GM21529 (cell line): ENCODE measurements around the gene SMOC1.

Experiments used
- ATAC-seq: cut with Tn5 transposase; IDR thresholded peaks from one replicate; pipeline ENCODE4 v1.9.1; 2021; ENCODE audit not compliant: unreplicated experiment

The SMOC1 gene

DNA sequence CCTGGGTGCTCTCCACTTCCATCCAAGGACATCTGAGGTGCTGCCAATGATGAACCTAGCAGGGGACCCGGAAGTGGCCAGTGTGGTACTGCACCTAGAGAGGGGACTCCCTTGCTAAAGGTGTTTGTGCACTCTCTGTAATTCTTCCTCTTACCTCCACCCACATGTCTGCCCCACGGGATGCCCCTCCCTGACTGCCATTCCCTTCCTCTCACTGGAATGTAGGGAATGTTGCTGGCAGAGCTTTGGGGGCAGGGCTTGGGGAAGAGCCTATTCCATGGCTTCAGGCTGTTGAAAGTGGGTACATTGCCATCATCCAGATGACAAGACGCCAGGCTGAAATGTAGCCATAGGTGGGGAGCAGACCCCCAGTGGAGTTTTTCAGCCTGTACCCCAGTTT lies 153.2 kb downstream of the SMOC1 start:
- no peak for ATAC-seq

DNA sequence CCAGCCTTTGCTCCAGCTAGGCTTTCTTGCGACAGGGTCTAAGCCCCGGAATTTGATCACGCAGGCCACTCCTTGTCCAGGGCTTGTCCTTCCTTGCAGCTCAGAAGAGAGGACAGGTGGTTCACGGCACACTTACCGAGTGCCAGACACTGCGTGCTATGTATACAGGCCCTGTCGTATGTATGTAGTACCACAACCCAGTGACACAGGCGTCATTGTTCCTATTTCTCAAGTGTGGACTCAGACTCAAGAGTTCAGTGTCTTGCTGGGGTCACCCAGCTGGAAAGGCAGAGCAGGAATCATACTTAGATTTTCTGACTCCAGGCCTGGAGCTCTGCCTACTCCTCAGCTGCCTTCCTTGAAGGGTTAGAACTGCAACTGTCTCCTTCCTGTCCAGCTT lies 153.9 kb downstream of the SMOC1 start:
- ATAC-seq: no peak

DNA sequence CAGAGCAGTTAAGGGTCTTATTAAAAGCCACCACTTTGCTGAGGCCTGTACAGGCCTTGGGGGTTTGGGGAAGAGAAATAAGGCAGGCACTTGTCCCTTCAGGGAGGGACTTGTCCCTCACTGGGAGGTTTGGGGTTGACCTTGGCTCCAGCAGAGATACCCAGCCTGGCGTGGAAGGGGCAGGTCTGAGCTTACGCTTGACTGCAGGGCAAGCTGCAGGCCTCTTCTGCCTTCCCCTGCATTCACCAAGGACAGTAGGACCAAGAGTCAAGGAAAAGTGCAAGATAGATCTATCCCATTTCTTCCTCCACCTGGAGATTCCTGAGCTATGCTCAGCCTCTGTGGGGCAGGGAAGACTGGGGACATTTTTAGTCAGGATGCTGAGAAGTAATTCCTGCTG lies 154.3 kb downstream of the SMOC1 start:
- ATAC-seq: no peak

DNA sequence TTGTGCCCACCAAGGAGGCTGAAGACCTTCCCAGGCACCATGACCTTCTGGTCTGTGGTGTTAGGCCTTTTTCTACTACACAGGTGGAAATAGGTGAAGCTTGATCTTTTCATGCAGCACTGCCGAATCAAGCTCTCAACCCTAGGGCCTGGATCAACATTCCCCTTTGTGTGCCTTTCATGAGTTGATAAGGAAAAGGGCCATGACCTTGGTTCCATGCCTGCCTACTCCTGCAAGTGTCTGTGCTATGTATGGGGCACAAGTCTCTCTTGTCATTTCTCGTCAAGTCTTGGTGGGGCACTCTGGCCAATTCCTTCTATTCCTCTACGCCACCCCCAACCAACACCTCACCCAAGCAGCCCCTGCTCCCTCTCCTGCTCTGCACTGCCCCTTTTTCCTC lies 155.0 kb downstream of the SMOC1 start:
- ATAC-seq: no peak

DNA sequence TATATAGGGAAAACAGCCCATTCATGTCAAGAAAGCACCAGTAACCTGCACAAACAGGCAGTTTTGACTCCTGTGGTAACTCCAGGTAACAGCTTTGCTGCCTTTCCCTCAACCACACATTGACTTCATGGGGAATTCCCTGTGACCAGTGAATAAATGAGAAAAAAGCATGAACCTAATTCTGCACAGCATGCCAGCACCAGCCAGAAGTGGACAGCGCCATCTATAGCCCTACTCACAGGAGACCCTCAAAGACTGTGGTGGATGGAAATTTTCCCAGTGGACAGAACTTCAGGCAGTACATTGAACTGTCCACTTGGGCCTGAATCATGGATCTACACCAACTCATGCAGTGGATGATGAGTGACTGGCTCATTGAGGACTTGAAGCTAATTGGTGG lies 157.4 kb downstream of the SMOC1 start:
- ATAC-seq: no peak

DNA sequence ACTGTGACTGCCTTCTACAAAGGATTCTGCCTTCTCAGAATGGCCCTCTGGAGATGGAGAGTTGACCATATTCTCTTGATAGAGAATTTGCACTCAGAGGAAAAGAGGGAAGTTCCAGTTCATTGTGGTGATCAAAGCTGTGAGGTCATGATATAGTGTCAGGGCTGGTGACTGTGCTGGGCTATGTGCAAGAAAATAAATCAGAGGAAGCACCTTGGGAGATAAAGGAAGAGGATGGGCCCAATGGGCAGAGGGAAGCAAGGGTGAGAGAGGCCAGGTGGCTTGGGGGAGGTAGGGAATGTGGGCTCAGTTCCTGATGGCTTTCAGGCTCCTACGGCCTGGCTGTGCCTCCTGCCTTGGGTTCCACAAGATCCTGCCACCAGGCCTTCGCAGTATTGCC lies 163.8 kb downstream of the SMOC1 start:
- ATAC-seq: no peak

DNA sequence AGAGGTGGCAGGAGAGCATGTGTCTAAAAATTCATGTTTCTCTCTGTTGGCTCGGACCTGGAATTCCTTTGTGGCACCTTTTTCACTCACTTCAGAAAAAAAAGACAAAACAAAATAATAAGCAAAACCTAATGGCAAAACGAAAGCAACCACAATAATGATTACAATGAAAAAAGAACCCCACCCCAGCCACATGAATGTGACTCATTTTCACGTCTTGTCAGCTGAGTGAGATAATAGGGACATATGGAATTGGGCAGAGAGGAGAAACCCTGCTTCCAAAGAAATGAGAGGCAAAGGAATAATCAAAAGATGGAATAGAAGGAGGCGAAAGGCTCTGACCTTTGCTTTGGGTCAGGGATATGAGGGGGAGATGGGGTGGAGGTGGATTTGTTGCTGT lies 166.1 kb downstream of the SMOC1 start:
- ATAC-seq: no peak

DNA sequence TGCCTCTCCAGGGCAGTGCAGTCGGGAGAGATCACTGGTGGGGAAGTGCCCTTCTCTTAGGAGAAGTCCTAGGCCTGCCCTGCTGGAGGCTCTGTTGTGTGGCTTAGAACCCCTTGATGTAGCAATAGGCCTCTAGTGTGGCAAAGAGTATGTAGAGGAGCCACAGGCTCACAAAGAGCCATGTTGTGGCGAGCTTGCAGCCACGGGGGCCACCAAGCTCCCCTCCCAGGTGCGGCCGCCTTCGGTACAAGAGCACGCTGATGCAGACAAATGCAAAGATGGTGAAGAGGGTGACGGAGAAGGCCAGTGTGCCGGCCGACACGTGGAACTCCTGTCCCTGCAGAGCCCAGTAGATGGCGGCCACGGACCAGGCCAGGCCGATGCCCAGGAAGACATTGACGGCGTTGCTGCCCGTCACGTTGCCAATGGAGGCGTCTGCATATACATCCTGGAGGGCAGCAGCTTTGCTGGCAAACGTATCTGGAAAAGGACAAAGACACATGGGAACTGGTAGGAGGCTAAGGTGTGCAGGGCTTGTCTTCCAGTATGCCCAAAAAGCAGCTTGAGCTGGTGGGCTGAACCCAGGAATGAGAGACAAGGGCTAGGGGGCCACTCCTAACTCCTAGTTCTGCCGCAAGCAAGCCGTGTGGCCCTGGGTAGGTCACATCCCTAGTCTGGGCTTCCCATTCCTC lies 166.8 kb downstream of the SMOC1 start:
- ATAC-seq: no peak

DNA sequence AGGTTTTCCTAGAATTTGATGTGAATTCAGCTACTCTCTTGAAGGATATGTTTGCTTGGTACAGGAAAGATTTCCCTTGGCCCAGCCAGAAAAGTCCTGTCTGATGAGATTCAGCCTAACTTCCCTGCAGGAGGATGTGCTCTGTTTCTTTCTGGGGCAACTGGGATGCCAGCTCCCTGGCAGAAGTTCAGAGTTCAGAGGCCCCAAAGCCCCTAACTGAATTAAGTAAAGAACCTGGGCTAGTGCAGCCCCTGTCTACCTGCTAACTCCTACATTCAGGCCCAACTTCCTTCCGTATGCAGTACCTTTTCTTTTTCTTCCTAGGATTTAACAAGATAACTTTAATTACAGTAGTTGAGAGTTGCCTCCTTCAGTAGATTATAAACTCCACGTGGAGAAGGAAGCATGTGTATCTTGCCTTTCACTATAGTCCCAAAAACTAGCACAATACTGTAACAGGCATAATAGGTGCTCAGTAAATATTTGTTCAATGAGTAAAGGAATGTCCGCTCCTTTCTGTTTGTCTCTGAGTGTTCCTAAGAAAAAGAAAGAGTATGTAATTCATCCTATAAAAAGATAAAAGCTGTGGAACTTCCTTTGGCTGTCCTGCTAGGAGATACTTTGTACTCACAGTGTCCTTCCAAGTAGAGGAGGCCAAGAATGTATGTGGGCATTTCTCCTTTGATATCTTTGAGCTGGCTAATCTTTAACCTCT lies 168.5 kb downstream of the SMOC1 start:
- ATAC-seq: no peak

DNA sequence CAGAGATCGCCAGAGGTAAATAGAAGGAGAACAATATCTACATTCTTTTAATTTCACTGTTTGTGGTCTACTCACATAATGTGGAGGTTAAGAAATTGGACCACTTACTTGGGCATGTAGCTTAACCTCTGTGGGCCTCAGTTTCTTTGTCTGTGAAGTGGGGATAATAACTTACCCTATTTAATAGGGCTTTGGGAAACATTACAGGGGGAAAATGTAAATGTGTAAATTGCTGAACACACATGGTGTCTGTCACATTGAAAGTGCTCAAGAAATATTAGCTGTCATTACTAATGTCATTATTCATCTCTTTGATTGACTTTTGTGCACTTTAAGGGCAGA lies 169.1 kb downstream of the SMOC1 start:
- no peak for ATAC-seq

DNA sequence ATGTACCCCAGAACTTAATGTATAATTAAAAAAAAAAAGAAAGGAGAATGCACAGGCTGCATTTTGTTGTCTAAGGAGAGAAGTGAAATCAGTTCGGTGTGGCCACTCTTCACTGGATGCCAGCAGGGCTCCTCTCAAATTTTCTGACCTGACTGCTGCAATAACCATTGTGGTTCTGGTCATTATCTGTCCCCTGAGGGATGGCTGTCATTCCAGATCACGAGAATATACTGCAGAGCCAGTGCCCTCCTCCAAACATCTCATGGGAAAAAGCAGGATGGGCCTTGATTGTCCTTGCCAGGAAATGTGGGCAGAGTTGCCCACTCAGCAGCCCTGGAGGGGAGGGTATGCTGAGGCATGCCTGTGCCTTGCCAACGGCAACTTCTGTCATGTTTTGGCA lies 170.4 kb downstream of the SMOC1 start:
- ATAC-seq: no peak

DNA sequence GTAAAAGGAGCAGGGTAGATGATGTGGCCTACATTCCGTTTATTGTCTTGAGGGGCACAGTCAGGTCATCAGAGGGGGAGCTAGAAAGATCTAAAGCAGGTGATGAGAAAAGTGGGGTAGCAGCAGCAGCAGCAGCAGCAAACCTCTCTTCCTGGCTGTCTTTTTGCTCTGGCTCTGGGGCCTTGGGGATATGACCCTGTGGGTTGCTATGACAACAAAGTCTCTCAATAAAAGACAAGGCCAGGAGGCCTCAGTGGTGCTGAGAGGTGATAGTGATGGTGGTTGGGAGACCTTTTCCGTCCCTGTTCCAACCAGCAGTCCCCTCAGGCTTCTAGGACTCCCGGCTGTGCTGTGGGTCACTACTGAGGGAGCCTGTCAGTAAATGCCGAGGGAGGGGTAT lies 170.9 kb downstream of the SMOC1 start:
- no peak for ATAC-seq

DNA sequence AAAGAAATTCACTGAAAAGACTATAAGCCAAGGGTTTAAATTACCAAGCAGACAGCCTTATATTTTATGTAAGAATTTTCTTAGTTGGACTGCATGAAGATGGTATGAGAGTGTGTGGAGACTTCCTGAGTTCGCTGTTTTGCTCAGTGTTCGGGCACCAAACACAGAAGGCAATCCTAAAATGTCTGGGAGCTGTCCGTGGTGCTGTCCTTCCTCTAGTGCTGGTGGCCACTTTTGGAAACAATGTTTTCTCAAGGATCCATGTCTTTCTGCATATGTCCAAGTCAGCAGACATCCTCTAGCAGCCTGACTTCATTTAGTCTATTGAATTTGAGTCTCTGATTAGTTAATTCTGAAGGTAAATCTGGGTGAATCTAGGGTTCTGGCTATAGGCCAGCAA lies 173.8 kb downstream of the SMOC1 start:
- no peak for ATAC-seq

DNA sequence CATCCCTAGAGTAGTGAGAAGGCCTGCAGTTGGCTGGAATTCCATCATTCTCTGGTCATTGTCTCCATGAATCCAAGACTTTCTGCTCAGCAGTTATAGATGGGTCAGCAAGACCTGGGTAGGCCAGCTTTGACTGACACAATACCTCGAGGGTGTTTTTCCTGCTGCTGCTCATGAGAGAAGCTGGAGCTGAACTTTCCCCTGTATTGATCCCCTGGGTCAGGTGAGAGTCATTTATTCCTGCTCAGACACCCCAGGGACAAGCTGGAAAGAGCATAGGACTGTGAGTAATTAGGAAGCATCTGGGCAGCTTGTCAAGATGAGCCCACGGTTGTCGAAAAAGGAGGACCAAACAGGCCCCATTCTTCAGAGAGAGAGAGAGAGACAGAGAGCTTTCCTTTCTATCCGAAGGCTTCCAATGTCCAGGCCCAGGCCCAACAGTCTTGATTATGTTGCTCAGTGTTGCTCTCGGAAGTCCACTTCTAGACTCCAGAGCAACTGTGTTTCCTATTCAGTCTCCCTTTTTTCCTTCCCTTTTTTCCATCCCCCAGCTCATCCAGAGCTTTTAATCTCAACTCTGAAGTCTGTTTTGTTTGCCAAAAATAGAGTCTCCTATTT lies 178.4 kb downstream of the SMOC1 start:
- ATAC-seq: no peak

DNA sequence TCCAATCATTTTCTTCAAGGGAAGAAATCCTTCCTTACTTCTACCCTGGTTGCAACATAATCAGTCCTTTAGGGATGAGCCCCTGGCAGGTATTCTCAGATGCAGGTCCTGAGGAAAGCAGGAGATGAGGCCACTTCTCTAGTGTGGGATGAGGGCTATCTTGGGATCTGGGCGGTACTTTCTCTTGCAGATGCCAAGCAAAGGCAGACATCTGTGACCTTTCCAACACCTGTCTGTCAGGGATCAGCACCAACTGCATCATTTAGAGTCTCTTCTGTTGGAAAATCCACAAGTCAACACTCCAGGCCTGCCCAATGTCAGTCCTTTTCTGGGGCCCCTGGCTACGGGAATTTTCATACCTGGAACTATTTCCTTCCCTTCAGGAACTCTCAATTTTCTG lies 180.3 kb downstream of the SMOC1 start:
- ATAC-seq: no peak

DNA sequence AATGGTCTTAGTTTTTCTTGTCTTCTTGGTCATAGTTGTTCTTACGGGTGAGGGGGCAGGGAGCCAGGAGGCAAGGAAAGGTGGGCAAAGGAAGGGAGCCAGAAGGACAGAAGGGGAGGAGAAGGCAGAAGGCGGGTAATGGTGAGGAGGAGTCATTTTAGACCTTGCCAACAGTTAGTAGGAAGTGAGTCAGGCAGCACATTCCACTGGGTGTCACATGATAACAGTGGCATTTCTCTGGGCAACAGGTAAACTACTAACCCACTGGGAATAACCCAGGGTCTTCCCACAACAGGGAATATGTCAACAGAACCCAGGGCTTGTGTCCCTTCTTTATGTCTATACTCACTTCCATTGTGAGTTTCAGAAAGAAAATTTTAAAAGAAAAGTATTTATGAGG lies 181.9 kb downstream of the SMOC1 start:
- no peak for ATAC-seq

DNA sequence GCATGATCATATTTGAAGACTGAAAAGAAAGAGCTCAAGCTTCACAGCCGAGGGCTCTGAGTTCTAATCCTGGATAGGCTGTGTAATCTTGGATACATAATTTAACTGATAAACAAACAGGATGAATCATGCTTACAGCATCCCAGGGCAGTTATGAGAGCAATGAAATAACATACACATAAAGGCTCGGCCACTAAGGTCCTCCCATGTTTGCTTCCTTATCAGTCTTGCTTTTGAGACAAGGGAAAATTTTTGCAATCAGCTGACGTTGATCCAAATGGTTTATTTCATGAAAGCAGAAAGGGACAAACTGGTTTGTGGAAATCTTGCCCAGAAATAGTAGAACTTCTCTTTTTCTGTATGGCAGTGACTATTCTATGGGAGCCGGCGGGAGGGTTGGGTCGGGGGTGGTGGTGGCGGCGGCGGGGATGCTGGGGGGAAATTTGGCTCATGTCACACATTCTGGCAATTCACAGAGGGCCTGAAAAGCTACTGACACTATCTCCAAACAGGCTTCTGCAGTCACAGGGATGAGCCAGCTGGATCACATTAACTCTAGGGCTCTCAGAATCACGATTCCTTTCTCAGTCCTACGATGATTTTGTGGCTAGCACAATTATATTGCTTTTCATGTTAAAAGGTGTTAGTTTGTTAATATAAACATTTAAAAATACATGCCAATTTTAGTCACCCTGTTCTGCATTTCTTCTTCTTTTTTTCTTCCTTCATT lies 185.1 kb downstream of the SMOC1 start:
- ATAC-seq: no peak

DNA sequence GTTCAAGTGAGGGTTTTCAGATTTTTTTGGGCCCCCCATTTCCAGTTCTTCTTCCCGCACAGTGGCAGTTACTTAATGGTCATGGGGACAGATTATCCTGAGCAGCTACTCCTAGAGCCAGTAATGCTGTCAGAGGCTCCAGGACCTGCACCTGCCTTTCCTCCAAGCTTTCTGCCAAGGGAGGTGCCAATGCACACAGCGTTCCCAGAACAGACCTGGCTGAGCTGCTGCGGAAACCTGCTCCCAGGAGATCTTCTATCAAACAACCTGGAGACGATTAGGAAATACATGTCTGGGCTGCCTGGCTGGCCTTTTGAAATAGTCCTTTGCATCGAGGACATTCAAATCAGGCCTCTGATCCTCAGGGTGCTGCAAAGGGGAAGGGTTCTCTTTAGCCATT lies 188.6 kb downstream of the SMOC1 start:
- ATAC-seq: no peak

DNA sequence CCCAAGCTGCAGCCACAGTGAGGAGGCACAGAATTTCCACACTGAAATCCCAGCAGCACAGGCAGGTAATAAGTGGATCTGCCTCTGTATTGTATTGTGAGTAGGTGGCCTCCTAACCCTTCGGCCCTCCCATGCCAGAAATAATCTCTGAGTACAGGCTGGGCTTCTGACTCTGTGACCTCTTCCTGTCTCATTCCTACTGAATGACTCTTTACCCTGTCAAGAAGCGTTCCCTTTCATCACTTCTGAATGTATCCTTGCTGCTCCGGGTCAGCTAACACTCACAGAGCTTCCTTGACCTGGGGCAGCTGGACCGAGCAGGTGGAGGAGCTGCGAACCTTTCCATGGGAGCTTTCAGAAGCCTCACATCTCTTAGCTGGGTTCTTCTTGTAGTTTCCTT lies 190.0 kb downstream of the SMOC1 start:
- ATAC-seq: no peak

DNA sequence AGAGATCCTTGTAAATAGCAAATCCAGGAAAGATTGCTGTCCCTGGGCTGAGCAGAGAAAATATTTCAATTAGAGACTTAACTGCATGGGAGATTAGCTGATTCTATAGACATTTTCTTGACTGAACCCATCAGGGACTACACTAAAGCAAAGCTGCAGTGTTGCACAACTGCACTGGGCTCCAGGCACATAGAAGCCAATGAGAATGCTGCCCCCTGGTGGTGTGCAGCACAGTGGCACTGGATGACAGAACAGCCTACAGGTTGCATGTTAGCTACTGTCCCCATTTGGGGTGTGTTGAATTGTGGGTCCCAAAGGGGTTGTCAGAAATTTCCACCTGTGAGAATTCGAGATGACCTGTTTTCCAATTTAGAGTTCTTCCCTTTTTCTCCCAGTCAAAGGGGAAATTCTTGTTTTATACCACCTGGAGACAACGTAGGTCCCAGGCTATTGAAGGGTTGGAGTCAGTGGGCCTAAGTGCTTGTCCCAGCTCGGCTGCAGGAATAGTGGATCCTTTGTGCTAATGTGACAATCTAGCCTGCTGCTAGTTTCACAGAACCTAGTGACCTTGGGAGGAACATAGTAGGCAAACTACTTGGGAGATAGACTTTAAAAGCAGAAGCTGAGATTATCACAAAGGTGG lies 194.8 kb downstream of the SMOC1 start:
- no peak for ATAC-seq

DNA sequence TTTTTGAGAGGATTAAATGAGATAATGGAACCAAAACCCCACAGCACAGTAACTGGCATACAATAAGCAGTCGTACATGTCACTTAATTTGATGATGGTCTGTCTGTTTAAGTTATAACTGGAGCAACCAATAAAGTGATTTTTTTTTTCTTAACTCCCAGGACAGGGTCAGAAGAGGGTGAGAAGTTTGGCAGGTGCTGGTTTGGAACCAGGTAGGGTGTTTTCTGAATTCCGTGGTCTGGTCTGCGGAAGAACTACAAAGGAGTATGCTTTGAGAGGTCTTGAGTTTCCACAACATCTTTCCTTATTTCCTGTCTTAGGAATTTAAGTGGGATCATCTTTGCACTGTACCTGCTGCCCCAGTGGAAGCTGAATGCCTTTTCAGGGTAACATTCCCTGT lies 197.8 kb downstream of the SMOC1 start:
- no peak for ATAC-seq

DNA sequence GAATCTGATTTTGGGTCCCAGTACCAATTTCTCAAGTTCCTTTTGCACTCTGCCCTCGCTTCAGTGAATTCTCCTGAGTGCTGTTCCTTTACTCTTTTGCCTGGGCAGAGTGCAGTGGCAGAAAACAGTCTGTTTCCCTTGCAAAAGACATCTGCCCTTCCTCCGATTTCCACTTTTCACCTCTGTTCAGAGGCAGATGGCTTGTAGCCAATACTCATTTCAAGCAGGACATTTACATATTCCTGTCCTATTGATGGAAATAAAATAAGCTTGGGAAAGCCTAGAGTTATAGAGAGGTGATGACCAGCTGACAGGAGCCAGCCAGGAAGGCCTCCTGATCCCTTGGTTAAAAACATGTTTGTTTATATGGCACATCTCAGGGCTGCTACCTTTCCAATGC lies 198.5 kb downstream of the SMOC1 start:
- no peak for ATAC-seq
